ENCODE results near the gene AEBP2.

DNA sequence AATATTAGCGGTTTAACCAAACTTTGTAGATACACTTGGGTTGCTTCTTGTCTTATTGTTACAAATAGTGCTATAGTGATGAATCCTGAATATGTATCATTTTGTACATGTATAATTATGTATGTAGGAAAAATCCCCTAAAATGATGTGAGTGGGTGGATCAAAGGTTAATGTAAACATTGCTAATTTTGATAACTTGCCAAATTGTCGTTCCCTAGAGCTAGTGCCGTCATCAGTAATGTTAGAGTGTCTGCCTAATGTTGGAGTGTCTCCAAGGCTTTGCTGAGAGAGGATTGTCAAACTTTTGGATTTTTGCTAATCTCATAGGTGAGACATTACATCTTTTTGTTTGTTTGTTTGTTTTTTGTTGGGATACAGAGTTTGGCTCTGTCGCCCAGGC is 44.4 kb downstream of the AEBP2 start:
- TF ChIP-seq POLR2A (IDR thresholded peaks at IDR 0.05; ENCODE audit: low read depth, low read length) (no peak), POLR2AphosphoS5 (IDR thresholded peaks at IDR 0.05; ENCODE audit: low read depth, low read length) (no peak)

Data from GM12892 (cell line).